Caki2 (cell line): Measurements from ENCODE around the gene OTOGL. TPM values are rescaled to one million over a fixed set of nuclear protein-coding genes. Genes with fewer than 3 reads are reported as not detected.
A peak's percentile ranks its signal among the peaks of the same experiment; 100 is the strongest.
"Not testable (repeated sequence)": the region's sequence is repeated elsewhere in the genome, so short reads cannot be mapped to it uniquely, and the experiment has no call there.

Experiments
- DNase-seq: peaks from one replicate; pipeline ENCODE4 v3.0.0-alpha.2; 2015; ENCODE audit warnings: low read depth
- in situ Hi-C: cut with HindIII; loops from 2 replicates; pipeline ENCODE4 v1.10.0; 2016; ENCODE audit warnings: low sequenced_read_pairs, low pct_unique_long_range_greater_than_20kb, mixed read lengths
- total RNA-seq: library from RNA; depleted of rRNA; stranded (reverse); fragments of >200 nt; shearing (Covaris generic); gene quantifications from 2 replicates; pipeline ENCODE4 v1.2.3, GENCODE V29; 2014; ENCODE audit warnings: low replicate concordance

Gene OTOGL
- total RNA-seq, 1 experiment from 2014 or later: not detected

GRCh38 chr12:80116735-80117134 is 17.4 kb downstream of the OTOGL start:
- in situ Hi-C loops: no loop called here
- DNase-seq: no peak

- in situ Hi-C loops: no loop called here
- DNase-seq: no peak
These were observed 19.4 kb downstream of the OTOGL start for GRCh38 chr12:80118565-80119324.

GRCh38 chr12:80120994-80121393 is 21.7 kb downstream of the OTOGL start:
- no peak for DNase-seq
- in situ Hi-C loops: no loop called here

- in situ Hi-C loops: no loop called here
- no peak for DNase-seq
These were observed 22.3 kb downstream of the OTOGL start for GRCh38 chr12:80121661-80122060.

- DNase-seq: no peak
- in situ Hi-C loops: no loop called here
These were observed 30.7 kb downstream of the OTOGL start for GRCh38 chr12:80129895-80130530.

DNA sequence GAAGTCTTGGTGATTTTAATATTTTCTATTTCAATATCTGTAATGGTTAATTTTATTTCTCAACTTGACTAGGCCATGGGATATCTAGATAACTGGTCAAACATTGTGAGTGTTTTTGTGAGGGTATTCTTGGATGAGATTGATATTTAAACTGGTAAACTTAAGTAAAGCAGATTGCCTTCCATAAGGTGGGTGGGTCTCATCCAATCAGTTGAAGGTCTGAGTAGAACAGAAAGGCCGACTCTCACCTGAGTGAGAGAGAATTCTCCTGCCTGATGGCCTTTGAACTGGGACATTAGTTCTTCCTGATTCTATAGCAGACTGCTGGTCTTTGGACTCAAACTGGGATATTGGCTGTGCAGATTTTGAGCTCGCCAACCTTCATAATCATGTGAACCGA is 36.3 kb downstream of the OTOGL start:
- no peak for DNase-seq
- in situ Hi-C loops: no loop called here

DNA sequence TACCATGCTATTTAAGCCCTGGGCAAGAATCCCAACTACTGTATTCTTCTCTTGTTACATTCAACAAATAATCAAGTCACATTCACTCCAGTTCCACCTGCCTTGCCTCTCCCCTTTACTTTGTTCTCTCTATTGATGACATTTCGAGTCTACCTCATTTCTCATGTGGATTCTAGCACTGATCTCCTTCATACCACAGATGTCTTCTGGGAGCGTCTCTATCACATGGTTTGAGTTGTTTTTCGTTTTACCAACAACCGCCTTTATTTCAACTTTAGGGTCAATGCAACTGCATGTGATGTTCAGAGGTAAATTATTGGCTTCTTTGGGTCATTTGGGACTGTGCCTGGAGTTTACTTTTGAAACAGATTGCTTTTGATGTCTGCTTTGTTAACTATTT is 40.7 kb downstream of the OTOGL start:
- no peak for DNase-seq
- in situ Hi-C loops: no loop called here

GRCh38 chr12:80142640-80143039 is 43.3 kb downstream of the OTOGL start:
- no peak for DNase-seq
- in situ Hi-C loops: no loop called here

DNA sequence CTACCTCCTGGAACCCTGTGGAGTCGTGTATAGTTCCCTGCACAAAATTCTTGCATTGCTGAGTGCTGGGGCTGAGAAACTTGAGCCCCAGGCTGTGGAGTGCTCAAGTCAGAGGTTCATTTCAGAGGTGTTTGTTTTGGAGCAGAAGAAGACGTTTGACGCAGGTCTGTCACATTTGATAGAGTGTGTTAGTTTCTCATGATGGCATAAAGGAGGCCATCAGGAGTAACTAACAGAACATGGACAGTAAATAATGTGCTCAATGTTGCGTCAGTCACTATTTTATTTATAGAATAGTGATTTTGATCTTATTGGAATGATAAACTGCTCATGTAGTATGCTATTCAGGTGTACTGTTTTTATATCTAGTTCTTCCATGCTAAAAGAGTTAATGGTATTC is 44.2 kb downstream of the OTOGL start:
- in situ Hi-C loops: no loop called here

GRCh38 chr12:80149547-80150313 is 50.4 kb downstream of the OTOGL start:
- in situ Hi-C loops, DNase-seq: not testable (repeated sequence)

More for the DNA sequence above, 44.2 kb downstream of the OTOGL start:
- DNase-seq: no peak

DNA sequence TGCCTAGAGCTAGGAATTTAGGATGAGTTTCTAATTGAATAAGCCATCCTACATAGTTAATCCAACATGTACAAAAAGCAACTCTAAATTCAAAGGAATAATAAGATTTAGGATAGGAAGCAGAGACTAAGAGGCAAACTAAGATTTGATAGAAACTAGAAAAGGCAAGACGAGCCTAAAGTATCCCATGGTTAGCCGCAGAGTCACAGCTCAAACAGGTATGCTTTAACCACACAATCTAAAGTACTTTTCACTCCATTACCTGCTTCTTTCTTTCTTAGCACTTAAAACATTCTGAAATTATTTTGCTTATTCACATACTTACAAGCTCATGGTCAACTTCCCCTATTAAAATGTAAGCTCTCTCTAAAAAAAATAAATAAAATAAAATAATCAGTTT is 51.8 kb downstream of the OTOGL start:
- in situ Hi-C loops: no loop called here
- no peak for DNase-seq

DNA sequence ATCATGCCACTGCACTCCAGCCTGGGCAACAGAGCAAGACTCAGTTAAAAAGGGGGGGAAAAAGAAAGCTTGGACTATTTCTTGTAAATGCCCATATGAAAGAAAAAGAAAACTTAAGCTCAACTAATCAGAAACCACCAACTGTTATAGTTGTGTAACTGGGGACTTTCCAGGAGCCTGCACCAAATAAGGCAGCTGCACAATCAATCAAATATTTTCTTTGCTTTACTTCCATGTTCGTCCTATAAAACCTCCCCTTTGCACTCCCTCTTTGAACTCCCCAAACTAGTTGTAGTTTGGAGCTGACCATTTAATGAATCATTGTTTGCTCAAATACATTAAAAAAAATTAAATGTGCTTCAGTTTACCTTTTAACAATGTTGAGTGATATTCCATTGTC is 54.9 kb downstream of the OTOGL start:
- peak; percentile 22 for DNase-seq
- in situ Hi-C loops: no loop called here

- no peak for DNase-seq
- in situ Hi-C loops: no loop called here
These were observed 57.0 kb downstream of the OTOGL start for GRCh38 chr12:80156306-80156705.

DNA sequence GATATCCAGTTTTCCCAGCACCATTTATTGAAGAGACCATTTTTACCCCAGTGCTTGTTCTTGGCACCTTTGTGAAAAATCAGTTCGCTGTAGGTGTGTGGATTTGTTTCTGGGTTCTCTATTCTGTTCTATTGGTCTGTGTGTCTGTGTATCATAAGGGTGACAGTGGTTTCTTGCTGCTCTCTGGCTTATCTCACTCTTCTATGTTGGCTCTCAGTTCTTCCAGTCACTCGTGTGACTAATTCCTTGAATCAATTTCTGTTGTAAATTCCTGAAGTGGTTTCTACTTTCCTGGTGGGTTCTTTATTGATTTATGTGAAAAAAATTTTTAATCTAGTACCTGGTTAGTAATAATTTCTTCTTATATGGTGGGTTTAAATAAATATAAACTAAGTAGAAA is 58.3 kb downstream of the OTOGL start:
- in situ Hi-C loops: no loop called here
- DNase-seq: no peak

DNA sequence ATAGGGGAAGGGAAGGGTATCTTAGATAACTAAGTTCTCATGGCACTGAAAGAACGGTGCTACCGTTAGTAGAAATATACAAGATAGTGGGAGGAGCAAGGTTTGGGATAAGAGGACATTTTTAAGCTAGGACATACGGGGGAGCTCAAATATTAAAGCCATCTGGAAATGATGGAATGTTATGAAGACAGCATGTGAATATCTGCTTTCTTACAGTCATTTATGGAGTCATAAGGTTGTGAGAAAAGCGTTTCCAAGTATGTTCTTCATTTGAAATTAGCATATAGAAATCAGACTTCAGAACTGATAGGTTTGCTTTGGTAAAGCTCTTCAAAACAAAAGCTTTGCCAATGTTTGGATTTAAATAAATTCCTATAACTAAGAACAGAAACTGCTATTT is 62.3 kb downstream of the OTOGL start:
- in situ Hi-C loops: no loop called here
- DNase-seq: no peak

- in situ Hi-C loops: no loop called here
- no peak for DNase-seq
These were observed 62.8 kb downstream of the OTOGL start for GRCh38 chr12:80162177-80162576.

GRCh38 chr12:80165746-80166145 is 66.4 kb downstream of the OTOGL start:
- in situ Hi-C loops: no loop called here

GRCh38 chr12:80166751-80167150 is 67.4 kb downstream of the OTOGL start:
- in situ Hi-C loops: no loop called here
- DNase-seq: no peak

More at GRCh38 chr12:80165746-80166145, 66.4 kb downstream of the OTOGL start:
- DNase-seq: no peak

GRCh38 chr12:80168936-80169335 is 69.6 kb downstream of the OTOGL start:
- in situ Hi-C loops: no loop called here
- no peak for DNase-seq
